GM18870 (cell line): ENCODE measurements around the gene CACNA1F.

Experiments
- ATAC-seq: cut with Tn5 transposase; IDR thresholded peaks from one replicate; pipeline ENCODE4 v1.9.1; 2021; ENCODE audit warnings: moderate library complexity; ENCODE audit not compliant: unreplicated experiment

The CACNA1F gene

GRCh38 chrX:49199906-49200771 is 33.0 kb downstream of the CACNA1F start, which contains the start of gene SYP:
Gene SYP, minus strand, starts transcription at chrX:49200193. Its CDS starts 7 bp downstream, at chrX:49200186.
- peak; percentile 52 for ATAC-seq

- no peak for ATAC-seq
Measured at GRCh38 chrX:49199315-49199595, 33.9 kb downstream of the CACNA1F start.

GRCh38 chrX:49198540-49199314 is 34.4 kb downstream of the CACNA1F start:
- ATAC-seq, result no peak

- ATAC-seq, result no peak
Measured at GRCh38 chrX:49197543-49198087, 35.5 kb downstream of the CACNA1F start.

GRCh38 chrX:49193542-49193964 is 39.6 kb downstream of the CACNA1F start:
- no peak for ATAC-seq

GRCh38 chrX:49192722-49193328 is 40.3 kb downstream of the CACNA1F start:
- ATAC-seq, result no peak

- ATAC-seq, result no peak
Measured at GRCh38 chrX:49191574-49192011, 41.5 kb downstream of the CACNA1F start.

- ATAC-seq, result peak; percentile 93
Measured at GRCh38 chrX:49190821-49191573, 42.1 kb downstream of the CACNA1F start.

- no peak for ATAC-seq
Measured at GRCh38 chrX:49189606-49190005, 43.5 kb downstream of the CACNA1F start.

GRCh38 chrX:49188468-49189076 is 44.6 kb downstream of the CACNA1F start:
- ATAC-seq, result no peak

- ATAC-seq, result no peak
Measured at GRCh38 chrX:49187526-49187925, 45.6 kb downstream of the CACNA1F start.

GRCh38 chrX:49187028-49187394 is 46.1 kb downstream of the CACNA1F start:
- no peak for ATAC-seq

GRCh38 chrX:49186125-49187027 is 46.8 kb downstream of the CACNA1F start, which contains the start of gene PRICKLE3:
Gene PRICKLE3, minus strand, starts transcription at chrX:49186373. Its CDS starts 76 bp downstream, at chrX:49186297.
- no peak for ATAC-seq

GRCh38 chrX:49184294-49185281 is 48.6 kb downstream of the CACNA1F start:
- no peak for ATAC-seq

- ATAC-seq, result no peak
Measured at GRCh38 chrX:49183701-49184281, 49.3 kb downstream of the CACNA1F start.

- no peak for ATAC-seq
Measured at GRCh38 chrX:49179358-49179757, 53.8 kb downstream of the CACNA1F start.

- no peak for ATAC-seq
Measured at GRCh38 chrX:49178537-49178936, 54.6 kb downstream of the CACNA1F start.
